K562 (cell line): ENCODE measurements around the gene TBP. TPM values are rescaled to one million over a fixed set of nuclear protein-coding genes. Genes with fewer than 3 reads are reported as not detected.

ENCODE experiments used
- ATAC-seq: fragments of 200-7000 bp; cut with Tn5 transposase; 3 replicates; pipeline ENCODE4 v1.9.1; 2020; ENCODE audit warnings: moderate library complexity
- BruUV-seq: library from RNA; stranded (reverse); fragments of 400-500 nt; replicated peaks from 2 replicates; lab custom pipeline; 2021; lab: Mats Ljungman, UMichigan
- CTCF ChIA-PET: fragments of 300-600 bp; formaldehyde crosslinking; extraction: SDS; loops from one replicate; lab custom pipeline; 2021; ENCODE audit warnings: low intra/inter-chr PET ratio; lab: Yijun Ruan, JAX
- POLR2A ChIA-PET: fragments of 300-600, 350-650 bp; sonication (Branson Sonifier 250); formaldehyde crosslinking; extraction: SDS; loops from one replicate; lab custom pipeline; 2021; ENCODE audit warnings: antibody characterized with exemption, inconsistent platforms; lab: Yijun Ruan, JAX
- DNase-seq, 4 experiments: peaks; one replicate each; pipeline versions ENCODE4 v3.0.0 to v3.0.0-alpha.2; 2011 to 2018; ENCODE audit warnings: low spot score in 3 of 4, mixed read lengths in 3 of 4; ENCODE audit errors: extremely low read depth in 1 of 4
- FAIRE-seq: peaks from 2 replicates; lab custom pipeline; 2011; peaks lifted over from hg19 to GRCh38; lab: Jason Lieb, UNC
- H2AFZ ChIP-seq: 2 replicates; pipeline ENCODE4 v1.6.0; 2011; ENCODE audit warnings: low read depth, low read length, control low read depth, inconsistent platforms
- H3K27ac ChIP-seq: fragments of 200-600 bp; 3 replicates; pipeline ENCODE4 v1.8.0; 2011; ENCODE audit warnings: low read depth, mild to moderate bottlenecking, control low read depth, inconsistent platforms, low read length, moderate library complexity, mixed read lengths; ENCODE audit errors: extremely low read depth
- H3K27me3 ChIP-seq, 2 experiments: fragments of 300-600 bp in 1 of 2; 2 replicates in 1 of 2; 3 replicates in 1 of 2; pipeline versions ENCODE4 v1.6.0 to v1.8.0; 2011; ENCODE audit warnings: inconsistent platforms in 2 of 2, low read length in 2 of 2, mild to moderate bottlenecking in 1 of 2, mixed read lengths in 1 of 2, moderate library complexity in 1 of 2; ENCODE audit not compliant: control insufficient read depth in 2 of 2, insufficient read depth in 2 of 2
- H3K36me3 ChIP-seq: fragments of 300-600 bp; 3 replicates; pipeline ENCODE4 v1.8.0; 2011; ENCODE audit warnings: mild to moderate bottlenecking, low read length, inconsistent platforms; ENCODE audit not compliant: control insufficient read depth, insufficient read depth
- H3K4me1 ChIP-seq, 2 experiments: fragments of 200-600 bp in 1 of 2; replicated peaks in 1 of 2; 2 replicates in 1 of 2; 3 replicates in 1 of 2; pipeline versions ENCODE4 v1.5.1 to v1.8.0; 2011; ENCODE audit warnings: inconsistent platforms in 2 of 2, low read length in 2 of 2, mild to moderate bottlenecking in 1 of 2, mixed read lengths in 1 of 2, moderate library complexity in 1 of 2; ENCODE audit not compliant: control insufficient read depth in 2 of 2, insufficient read depth in 2 of 2
- H3K4me2 ChIP-seq: 2 replicates; pipeline ENCODE4 v1.6.1; 2011; ENCODE audit warnings: low read length, control low read depth, inconsistent platforms, mixed read lengths; ENCODE audit not compliant: insufficient read depth
- H3K4me3 ChIP-seq: fragments of 200-600 bp; sonication (generic), shearing (Covaris generic); 2 replicates; pipeline ENCODE4 v1.5.1; 2016; ENCODE audit warnings: control low read depth, inconsistent platforms
- H3K79me2 ChIP-seq: fragments of 200-600 bp; 3 replicates; pipeline ENCODE4 v1.8.0; 2011; ENCODE audit warnings: low read length, inconsistent platforms; ENCODE audit not compliant: control insufficient read depth, insufficient read depth
- H3K9ac ChIP-seq, 2 experiments: 2 replicates each; pipeline versions ENCODE4 v1.6.0 to v1.6.1; 2011; ENCODE audit warnings: low read depth in 2 of 2, low read length in 2 of 2, control low read depth in 1 of 2, inconsistent platforms in 1 of 2, mild to moderate bottlenecking in 1 of 2, mixed read lengths in 1 of 2; ENCODE audit not compliant: insufficient read depth in 1 of 2
- H3K9me1 ChIP-seq: one replicate; pipeline ENCODE4 v1.6.0; 2011; ENCODE audit warnings: inconsistent platforms, mild to moderate bottlenecking, low read length, moderate library complexity; ENCODE audit not compliant: control insufficient read depth, insufficient read depth
- H3K9me3 ChIP-seq: replicated peaks from 2 replicates; pipeline ENCODE4 v1.5.1; 2011; ENCODE audit warnings: low read depth, low read length, inconsistent platforms; ENCODE audit not compliant: control insufficient read depth, insufficient read depth
- H4K20me1 ChIP-seq: replicated peaks from 2 replicates; pipeline ENCODE4 v1.6.1; 2011; ENCODE audit warnings: low read length, inconsistent platforms, mixed read lengths; ENCODE audit not compliant: control insufficient read depth, insufficient read depth
- ARID2 ChIP-seq: fragments of 450-650 bp; IDR thresholded peaks from 2 replicates; pipeline ENCODE4 v1.6.1; 2017; ENCODE audit warnings: antibody characterized with exemption, mild to moderate bottlenecking
- CBX3 ChIP-seq, 2 experiments: IDR thresholded peaks; 1 replicate in 1 of 2; 2 replicates in 1 of 2; pipeline ENCODE4 v1.6.1; 2012; ENCODE audit warnings: inconsistent platforms in 2 of 2, low read length in 2 of 2, borderline replicate concordance in 1 of 2, control low read depth in 1 of 2
- CEBPB ChIP-seq: fragments of 450-650 bp; IDR thresholded peaks from 2 replicates; pipeline ENCODE4 v1.6.1; 2016; ENCODE audit warnings: missing genetic modification characterization, missing compliant biosample characterization
- CEBPG ChIP-seq, 3 experiments: fragments of 200-800 bp in 1 of 3; sonication (Bioruptor generic) in 1 of 3; sonication (generic) in 1 of 3; formaldehyde crosslinking in 1 of 3; IDR thresholded peaks in 2 of 3; conservative IDR thresholded peaks in 1 of 3; 2 replicates each; pipeline versions ENCODE4 v1.6.1 to v1.8.0; 2016 to 2022; ENCODE audit warnings: missing compliant biosample characterization in 2 of 3, missing genetic modification characterization in 2 of 3, mild to moderate bottlenecking in 1 of 3, missing genetic modification reagents in 1 of 3
- GATA2 ChIP-seq: sonication (generic); formaldehyde crosslinking; IDR thresholded peaks from 2 replicates; pipeline ENCODE4 v1.4.0; 2020; ENCODE audit warnings: mild to moderate bottlenecking, missing genetic modification reagents
- HEY1 ChIP-seq: fragments of 250-450 bp; sonication (Bioruptor Pico); IDR thresholded peaks from 2 replicates; pipeline ENCODE4 v1.5.0; 2020; ENCODE audit warnings: mild to moderate bottlenecking, moderate library complexity, borderline replicate concordance
- MEIS2 ChIP-seq: fragments of 450-650 bp; IDR thresholded peaks from 2 replicates; pipeline ENCODE4 v1.6.1; 2014; ENCODE audit warnings: mild to moderate bottlenecking; ENCODE audit not compliant: partially characterized antibody
- SNIP1 ChIP-seq: fragments of 450-650 bp; IDR thresholded peaks from 2 replicates; pipeline ENCODE4 v1.7.1; 2017; ENCODE audit warnings: low read depth, mild to moderate bottlenecking
- TRIM24 ChIP-seq, 2 experiments: fragments of 450-650 bp; IDR thresholded peaks; 2 replicates each; pipeline ENCODE4 v1.6.1; 2016
- WGBS: fragments of 100-300 bp; shearing (Covaris generic); methylation state at CpG from one replicate; pipeline ENCODE4 v1.1.6; 2016; ENCODE audit warnings: low coverage, mixed read lengths; ENCODE audit not compliant: insufficient coverage; ENCODE audit errors: missing lambda C conversion rate; 5-methylcytosine and 5-hydroxymethylcytosine counted together
- in situ Hi-C: fragments of 300-500 bp; cut with MboI; formaldehyde crosslinking; loops from 4 replicates; pipeline ENCODE4 v1.15.0; 2018; ENCODE audit warnings: inconsistent platforms, mixed read lengths
- intact Hi-C: fragments of 100-400 bp; cut with micrococcal nuclease; formaldehyde crosslinking; loops from 2 replicates; pipeline ENCODE4 v1.14.2; 2022
- polyA plus RNA-seq, 8 experiments: library from polyadenylated mRNA; depleted of rRNA in 4 of 8; stranded (reverse) in 5 of 8; unstranded in 3 of 8; fragments of >200 nt; fragmentation: Nextera tagmentation in 2 of 8; fragmentation: Illumina TruSeq in 1 of 8; extraction: Ambion mirVana in 2 of 8; extraction: Trizol in 1 of 8; gene quantifications; 2 replicates each; pipeline versions ENCODE4 v1.2.1 to v1.2.3, GENCODE V29; 2011 to 2014; ENCODE audit warnings: inconsistent platforms in 1 of 8, missing spikeins in 1 of 8
- total RNA-seq, 7 experiments: library from RNA; depleted of rRNA in 6 of 7; stranded (reverse); fragments of >200 nt in 6 of 7; fragmentation: Illumina TruSeq in 2 of 7; extraction: Trizol in 2 of 7; gene quantifications; 2 replicates each; pipeline versions ENCODE4 v1.2.1 to v1.2.3, GENCODE V29; 2011 to 2021; ENCODE audit warnings: low replicate concordance in 1 of 7
- TF ChIP-seq, protein P1 (sequence below): fragments of 250-450 bp; sonication (Bioruptor Pico); IDR thresholded peaks from 2 replicates; pipeline ENCODE4 v1.5.1; 2021; ENCODE audit warnings: mild to moderate bottlenecking
- TF ChIP-seq, protein P2 (sequence below): fragments of 450-650 bp; formaldehyde crosslinking; IDR thresholded peaks from 2 replicates; pipeline ENCODE4 v1.4.0; 2020; ENCODE audit warnings: mild to moderate bottlenecking, moderate library complexity
- TF ChIP-seq, protein P3 (sequence below): fragments of 450-650 bp; IDR thresholded peaks from 2 replicates; pipeline ENCODE4 v1.6.1; 2018; ENCODE audit warnings: mild to moderate bottlenecking, low read depth; ENCODE audit not compliant: partially characterized antibody

Gene TBP
- total and polyA plus RNA-seq, 9 of the 15 experiments (the other 6 are each of a cell fraction or from before 2014, with no cell fraction given): 28.5 to 86.1 (median 39.5) TPM

DNA sequence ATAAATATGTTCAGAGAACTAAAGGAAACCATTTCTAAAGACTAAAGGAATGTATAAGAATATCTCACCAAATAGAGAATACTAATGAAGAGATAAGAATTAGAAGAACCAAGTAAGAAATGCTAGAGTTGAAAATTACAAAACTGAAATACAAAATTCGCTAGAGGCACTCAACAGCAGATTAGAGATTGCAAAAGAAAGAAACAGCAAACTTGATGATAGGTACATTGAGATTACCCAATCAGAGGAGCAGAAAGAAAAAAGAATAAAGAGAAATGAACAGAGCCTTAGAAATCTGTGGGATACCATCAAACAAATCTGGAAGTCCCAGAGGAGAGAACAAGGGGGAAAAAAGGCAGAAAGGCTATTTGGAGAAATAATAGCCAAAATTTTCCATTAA, 36.6 kb downstream of the TBP start:
- BruUV-seq: no TSS peak
- H3K27ac ChIP-seq: no peak overlapping the region
- 0% methylated on average over 1 of the region's 1 CpG for WGBS
- peaks cover 0 to 2% of the 10 kb centered on the region in 2 experiments; a peak in 3 of 5 replicates for H3K4me1 ChIP-seq
- H2AFZ ChIP-seq: no peak overlapping the region
- in situ Hi-C loops (no loop called here), intact Hi-C loops (no loop called here)
- CTCF ChIA-PET: no interaction called here
- FAIRE-seq (no peak), ATAC-seq (no peak), DNase-seq (no peak)
- no peaks in the 10 kb centered on the region for H4K20me1 ChIP-seq
- no peak overlapping the region for H3K9ac ChIP-seq
- H3K9me1 ChIP-seq: no peaks in the 10 kb centered on the region
- no peaks in the 10 kb centered on the region; the same call in 2 of the 3 replicates for H3K36me3 ChIP-seq
- H3K27me3 ChIP-seq: no peaks in the 10 kb centered on the region
- TF ChIP-seq, protein P1, sequence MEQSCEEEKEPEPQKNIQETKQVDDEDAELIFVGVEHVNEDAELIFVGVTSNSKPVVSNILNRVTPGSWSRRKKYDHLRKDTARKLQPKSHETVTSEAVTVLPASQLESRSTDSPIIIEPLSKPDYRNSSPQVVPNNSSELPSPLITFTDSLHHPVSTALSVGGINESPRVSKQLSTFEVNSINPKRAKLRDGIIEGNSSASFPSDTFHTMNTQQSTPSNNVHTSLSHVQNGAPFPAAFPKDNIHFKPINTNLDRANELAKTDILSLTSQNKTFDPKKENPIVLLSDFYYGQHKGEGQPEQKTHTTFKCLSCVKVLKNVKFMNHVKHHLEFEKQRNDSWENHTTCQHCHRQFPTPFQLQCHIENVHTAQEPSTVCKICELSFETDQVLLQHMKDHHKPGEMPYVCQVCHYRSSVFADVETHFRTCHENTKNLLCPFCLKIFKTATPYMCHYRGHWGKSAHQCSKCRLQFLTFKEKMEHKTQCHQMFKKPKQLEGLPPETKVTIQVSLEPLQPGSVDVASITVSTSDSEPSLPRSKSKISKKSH (CRISPR knock-in tag): no peak
- TF ChIP-seq, protein P2, sequence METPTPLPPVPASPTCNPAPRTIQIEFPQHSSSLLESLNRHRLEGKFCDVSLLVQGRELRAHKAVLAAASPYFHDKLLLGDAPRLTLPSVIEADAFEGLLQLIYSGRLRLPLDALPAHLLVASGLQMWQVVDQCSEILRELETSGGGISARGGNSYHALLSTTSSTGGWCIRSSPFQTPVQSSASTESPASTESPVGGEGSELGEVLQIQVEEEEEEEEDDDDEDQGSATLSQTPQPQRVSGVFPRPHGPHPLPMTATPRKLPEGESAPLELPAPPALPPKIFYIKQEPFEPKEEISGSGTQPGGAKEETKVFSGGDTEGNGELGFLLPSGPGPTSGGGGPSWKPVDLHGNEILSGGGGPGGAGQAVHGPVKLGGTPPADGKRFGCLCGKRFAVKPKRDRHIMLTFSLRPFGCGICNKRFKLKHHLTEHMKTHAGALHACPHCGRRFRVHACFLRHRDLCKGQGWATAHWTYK (CRISPR knock-in tag): no peak
- TF ChIP-seq MEIS2 (no peak), HEY1 (CRISPR knock-in tag) (no peak), TRIM24 (IDR thresholded peaks at IDR 0.05) (peak; percentile 72 to 77; a peak in 3 of 4 replicates), CEBPB (tag) (peak; percentile 73), CBX3 (IDR thresholded peaks at IDR 0.05; ENCODE audit: borderline replicate concordance in 1 of 2, low read length in 2 of 2) (peak in 1 of 2 experiments; percentile 31; a peak in 1 of 3 replicates), GATA2 (CRISPR knock-in tag) (0 out of 2 replicates have a peak, but pooled peaks have one; percentile 28), SNIP1 (no peak), CEBPG (CRISPR knock-in tag; IDR thresholded peaks at IDR 0.05) (no peak), CEBPG (tag; conservative IDR thresholded peaks at IDR 0.05 in 1 of 2, IDR thresholded peaks at IDR 0.05 in 1 of 2) (0 out of 4 replicates have a peak, but pooled peaks of 1 of the 2 experiments have one; percentile 48), ARID2 (no peak)
- TF ChIP-seq, protein P3, sequence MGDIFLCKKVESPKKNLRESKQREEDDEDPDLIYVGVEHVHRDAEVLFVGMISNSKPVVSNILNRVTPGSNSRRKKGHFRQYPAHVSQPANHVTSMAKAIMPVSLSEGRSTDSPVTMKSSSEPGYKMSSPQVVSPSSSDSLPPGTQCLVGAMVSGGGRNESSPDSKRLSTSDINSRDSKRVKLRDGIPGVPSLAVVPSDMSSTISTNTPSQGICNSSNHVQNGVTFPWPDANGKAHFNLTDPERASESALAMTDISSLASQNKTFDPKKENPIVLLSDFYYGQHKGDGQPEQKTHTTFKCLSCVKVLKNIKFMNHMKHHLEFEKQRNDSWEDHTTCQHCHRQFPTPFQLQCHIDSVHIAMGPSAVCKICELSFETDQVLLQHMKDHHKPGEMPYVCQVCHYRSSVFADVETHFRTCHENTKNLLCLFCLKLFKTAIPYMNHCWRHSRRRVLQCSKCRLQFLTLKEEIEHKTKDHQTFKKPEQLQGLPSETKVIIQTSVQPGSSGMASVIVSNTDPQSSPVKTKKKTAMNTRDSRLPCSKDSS: peak; percentile 79
- POLR2A ChIA-PET: no interaction called here
- peaks cover 14% of the 10 kb centered on the region for H3K9me3 ChIP-seq
- H3K79me2 ChIP-seq: 0 out of 3 replicates have a peak, but pooled peaks cover 5% of the 10 kb centered on the region
- H3K4me2 ChIP-seq: no peak overlapping the region
- no peak overlapping the region for H3K4me3 ChIP-seq
